Chondrocyte (in vitro differentiated cells): ENCODE results near the gene TXLNG. TPM values are rescaled to one million over a fixed set of nuclear protein-coding genes. Genes with fewer than 3 reads are reported as not detected.

Experiments
- DNase-seq: peaks from one replicate; pipeline ENCODE4 v3.0.0; 2021; ENCODE audit warnings: mixed read lengths, low spot score
- H3K27ac Mint-ChIP-seq: one replicate; pipeline ENCODE4 v1.8.0; 2021; ENCODE audit warnings: mild to moderate bottlenecking, moderate library complexity, mixed read lengths; ENCODE audit not compliant: unreplicated experiment
- H3K27me3 Mint-ChIP-seq: 2 replicates; pipeline ENCODE4 v1.8.0; 2021; ENCODE audit warnings: low read depth, mixed read lengths
- H3K36me3 Mint-ChIP-seq: 2 replicates; pipeline ENCODE4 v1.8.0; 2021; ENCODE audit warnings: low read depth, mixed read lengths
- H3K4me1 Mint-ChIP-seq: 2 replicates; pipeline ENCODE4 v1.8.0; 2021; ENCODE audit warnings: low read depth, mild to moderate bottlenecking, mixed read lengths
- H3K4me3 Mint-ChIP-seq: one replicate; pipeline ENCODE4 v1.8.0; 2021; ENCODE audit warnings: mild to moderate bottlenecking, moderate library complexity, mixed read lengths; ENCODE audit not compliant: unreplicated experiment
- H3K9me3 Mint-ChIP-seq: 2 replicates; pipeline ENCODE4 v1.8.0; 2021; ENCODE audit warnings: low read depth, mixed read lengths
- CTCF ChIP-seq: fragments of 200-600 bp; sonication (generic); IDR thresholded peaks from 2 replicates; pipeline ENCODE4 v1.5.0; 2021; ENCODE audit warnings: antibody characterized with exemption, mild to moderate bottlenecking, moderate library complexity
- total RNA-seq: library from RNA; stranded (reverse); gene quantifications from 3 replicates; pipeline ENCODE4 v1.2.1, GENCODE V29; 2021

TXLNG gene
- total RNA-seq, 1 donor from 2014 or later: 9.1 TPM

- TF ChIP-seq CTCF: no peak
- Mint-ChIP-seq H3K4me1 (peaks cover 80% of the 10 kb centered on the region), H3K27ac (peak overlapping the region; percentile 99), H3K36me3 (peaks cover 9% of the 10 kb centered on the region), H3K27me3 (no peaks in the 10 kb centered on the region), H3K9me3 (no peaks in the 10 kb centered on the region), H3K4me3 (peak overlapping the region; percentile 15)
- no peak for DNase-seq
Measured at GRCh38 chrX:16839219-16839851, 53.1 kb downstream of the TXLNG start.

GRCh38 chrX:16839852-16840460, 53.7 kb downstream of the TXLNG start:
- no peak overlapping the region for H3K4me3 Mint-ChIP-seq
- no peaks in the 10 kb centered on the region for H3K9me3 Mint-ChIP-seq
- peaks cover 13% of the 10 kb centered on the region for H3K36me3 Mint-ChIP-seq
- no peak for DNase-seq
- TF ChIP-seq CTCF: no peak
- H3K27ac Mint-ChIP-seq: peak overlapping the region; percentile 99
- peaks cover 74% of the 10 kb centered on the region for H3K4me1 Mint-ChIP-seq
- no peaks in the 10 kb centered on the region for H3K27me3 Mint-ChIP-seq

- Mint-ChIP-seq H3K9me3 (no peaks in the 10 kb centered on the region), H3K4me3 (no peak overlapping the region), H3K36me3 (peaks cover 19% of the 10 kb centered on the region), H3K27ac (peak overlapping the region; percentile 29), H3K4me1 (peaks cover 50% of the 10 kb centered on the region), H3K27me3 (no peaks in the 10 kb centered on the region)
- no peak for DNase-seq
- no peak for TF ChIP-seq CTCF
Measured at GRCh38 chrX:16842684-16843083, 56.4 kb downstream of the TXLNG start.

- H3K36me3 Mint-ChIP-seq: peaks cover 25% of the 10 kb centered on the region
- H3K4me3 Mint-ChIP-seq: no peak overlapping the region
- DNase-seq: no peak
- no peaks in the 10 kb centered on the region for H3K9me3 Mint-ChIP-seq
- H3K4me1 Mint-ChIP-seq: peaks cover 43% of the 10 kb centered on the region
- H3K27me3 Mint-ChIP-seq: no peaks in the 10 kb centered on the region
- TF ChIP-seq CTCF: no peak
- peak overlapping the region; percentile 14 for H3K27ac Mint-ChIP-seq
Measured at GRCh38 chrX:16843208-16843909, 57.1 kb downstream of the TXLNG start.

- H3K9me3 Mint-ChIP-seq: no peaks in the 10 kb centered on the region
- H3K36me3 Mint-ChIP-seq: peaks cover 33% of the 10 kb centered on the region
- no peak overlapping the region for H3K4me3 Mint-ChIP-seq
- H3K27ac Mint-ChIP-seq: no peak overlapping the region
- TF ChIP-seq CTCF: no peak
- peaks cover 20% of the 10 kb centered on the region for H3K4me1 Mint-ChIP-seq
- H3K27me3 Mint-ChIP-seq: no peaks in the 10 kb centered on the region
- no peak for DNase-seq
Measured at GRCh38 chrX:16845686-16846085, 59.4 kb downstream of the TXLNG start.
